NB4 (cell line): ENCODE measurements around the gene KISS1R.

ENCODE experiments used
- MYC ChIP-seq: IDR thresholded peaks from 2 replicates; pipeline ENCODE4 v1.6.1; 2011; ENCODE audit warnings: low read depth, low read length
- TF ChIP-seq, protein P1 (sequence below): IDR thresholded peaks from one replicate; pipeline ENCODE4 v1.5.1; 2012; ENCODE audit warnings: low read depth, low read length

DNA sequence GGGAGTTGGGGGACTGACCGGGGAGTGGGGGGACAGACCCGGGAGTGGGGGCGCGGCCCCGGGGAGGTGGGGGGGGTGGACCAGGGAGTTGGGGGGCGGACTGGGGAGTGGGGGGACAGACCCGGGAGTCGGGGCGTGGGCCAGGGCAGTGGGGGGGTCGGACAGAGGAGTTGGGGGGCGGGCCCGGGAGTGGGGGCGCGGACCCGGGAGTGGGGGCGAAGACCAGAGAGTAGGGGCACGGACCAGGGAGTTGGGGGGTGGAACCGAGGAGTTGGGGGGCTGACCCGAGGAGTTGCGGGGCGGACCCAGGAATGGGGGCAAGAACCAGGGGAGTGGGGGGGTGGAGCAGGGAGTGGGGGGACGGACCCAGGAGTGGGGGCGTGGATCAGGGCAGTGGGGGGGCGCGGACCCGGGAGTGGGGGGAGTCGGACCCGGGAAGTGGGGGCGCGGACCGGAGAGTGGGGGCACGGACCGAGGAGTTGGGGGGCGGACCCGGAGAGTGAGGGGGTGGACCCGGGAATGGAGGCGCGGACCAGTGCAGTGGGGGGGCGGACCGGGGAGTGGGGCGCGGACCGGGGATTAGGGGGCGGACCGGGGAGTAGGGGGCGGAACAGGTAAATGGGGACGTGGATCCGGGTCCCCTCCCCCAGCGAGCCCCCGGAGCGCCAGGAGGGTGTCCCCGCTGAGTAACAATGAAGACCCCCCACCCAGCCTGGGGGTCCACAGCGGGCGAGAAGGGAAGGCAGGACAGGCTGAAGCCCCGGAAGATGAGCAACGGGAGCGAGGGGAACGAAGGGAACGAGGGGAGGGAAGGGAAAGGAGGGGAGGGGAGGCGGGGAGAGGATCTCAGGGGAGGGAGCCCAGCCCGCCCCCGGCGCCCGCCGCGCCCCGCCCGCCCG, 4.7 kb upstream of the KISS1R start:
- TF ChIP-seq MYC: no peak
- TF ChIP-seq, protein P1, sequence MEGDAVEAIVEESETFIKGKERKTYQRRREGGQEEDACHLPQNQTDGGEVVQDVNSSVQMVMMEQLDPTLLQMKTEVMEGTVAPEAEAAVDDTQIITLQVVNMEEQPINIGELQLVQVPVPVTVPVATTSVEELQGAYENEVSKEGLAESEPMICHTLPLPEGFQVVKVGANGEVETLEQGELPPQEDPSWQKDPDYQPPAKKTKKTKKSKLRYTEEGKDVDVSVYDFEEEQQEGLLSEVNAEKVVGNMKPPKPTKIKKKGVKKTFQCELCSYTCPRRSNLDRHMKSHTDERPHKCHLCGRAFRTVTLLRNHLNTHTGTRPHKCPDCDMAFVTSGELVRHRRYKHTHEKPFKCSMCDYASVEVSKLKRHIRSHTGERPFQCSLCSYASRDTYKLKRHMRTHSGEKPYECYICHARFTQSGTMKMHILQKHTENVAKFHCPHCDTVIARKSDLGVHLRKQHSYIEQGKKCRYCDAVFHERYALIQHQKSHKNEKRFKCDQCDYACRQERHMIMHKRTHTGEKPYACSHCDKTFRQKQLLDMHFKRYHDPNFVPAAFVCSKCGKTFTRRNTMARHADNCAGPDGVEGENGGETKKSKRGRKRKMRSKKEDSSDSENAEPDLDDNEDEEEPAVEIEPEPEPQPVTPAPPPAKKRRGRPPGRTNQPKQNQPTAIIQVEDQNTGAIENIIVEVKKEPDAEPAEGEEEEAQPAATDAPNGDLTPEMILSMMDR: no peak
